ENCODE data around the gene AZIN2. TPM values are rescaled to one million over a fixed set of nuclear protein-coding genes. Genes with fewer than 3 reads are reported as not detected.

The AZIN2 gene
- total and polyA plus RNA-seq, 2 of the 13 experiments (the other 11 are each of a cell fraction or from before 2014, with no cell fraction given): 1.7 to 3.5 TPM

- TF ChIP-seq SAP130 (CRISPR knock-in tag; IDR thresholded peaks at IDR 0.05; ENCODE audit: low read depth): peak; percentile 39; the same call in 1 of the 2 replicates
- no peak for TF ChIP-seq ZBTB2 (CRISPR knock-in tag; IDR thresholded peaks at IDR 0.05; ENCODE audit: low read depth)
- TF ChIP-seq POLR2A (IDR thresholded peaks at IDR 0.05; ENCODE audit: insufficient read depth in 1 of 2, low read depth in 2 of 2, low read length in 2 of 2): peak in 1 of 2 experiments; percentile 60; a peak in 1 of 4 replicates
- TF ChIP-seq HOXA3 (CRISPR knock-in tag; IDR thresholded peaks at IDR 0.05): no peak
- peak; percentile 54 for TF ChIP-seq POLR2AphosphoS5 (IDR thresholded peaks at IDR 0.05; ENCODE audit: low read depth, low read length)
- TF ChIP-seq RFXAP (CRISPR knock-in tag; IDR thresholded peaks at IDR 0.05; ENCODE audit: borderline replicate concordance): peak; percentile 97
- no peak for TF ChIP-seq MXD4 (CRISPR knock-in tag; IDR thresholded peaks at IDR 0.05)
- TF ChIP-seq RARG (CRISPR knock-in tag; IDR thresholded peaks at IDR 0.05; ENCODE audit: low read depth): no peak
- TF ChIP-seq ZNF784 (CRISPR knock-in tag; IDR thresholded peaks at IDR 0.05; ENCODE audit: borderline replicate concordance): no peak
- TF ChIP-seq ZBTB26 (CRISPR knock-in tag; IDR thresholded peaks at IDR 0.05; ENCODE audit: borderline replicate concordance): no peak
- peak; percentile 53 for TF ChIP-seq ZNF687 (CRISPR knock-in tag; IDR thresholded peaks at IDR 0.05)
- TF ChIP-seq ZNF256 (CRISPR knock-in tag; conservative IDR thresholded peaks at IDR 0.05): no peak
- TF ChIP-seq GABPB1 (CRISPR knock-in tag; IDR thresholded peaks at IDR 0.05): 0 out of 2 replicates have a peak, but pooled peaks have one; percentile 26
- peak; percentile 70; the same call in 1 of the 2 replicates for TF ChIP-seq RAD51 (IDR thresholded peaks at IDR 0.05; ENCODE audit: borderline replicate concordance)
- TF ChIP-seq HCFC1 (IDR thresholded peaks at IDR 0.05; ENCODE audit: low read depth, low read length): no peak
- TF ChIP-seq CERS6 (CRISPR knock-in tag; IDR thresholded peaks at IDR 0.05): no peak
- TF ChIP-seq ZNF75D (CRISPR knock-in tag; IDR thresholded peaks at IDR 0.05; ENCODE audit: borderline replicate concordance): no peak
- peak; percentile 61; the same call in 1 of the 2 replicates for TF ChIP-seq TFE3 (CRISPR knock-in tag; IDR thresholded peaks at IDR 0.05)
- TF ChIP-seq NFYC (CRISPR knock-in tag; IDR thresholded peaks at IDR 0.05): peak; percentile 77
- TF ChIP-seq MYC (CRISPR knock-in tag; IDR thresholded peaks at IDR 0.05; ENCODE audit: borderline replicate concordance): no peak
These were observed 35.7 kb upstream of the AZIN2 start (continued) for GRCh38 chr1:33045246-33045645.

All from HepG2 (cell line).